Stimulated activated CD8-positive, alpha-beta memory T cell treated with anti-CD3 and anti-CD28 coated beads, Interleukin-7, amount 100 ng/mL, for 24 hours (primary cell): ENCODE measurements around the gene PCDH9.

Experiments
- DNase-seq: peaks from one replicate; pipeline ENCODE4 v3.0.0-alpha.2; 2020; ENCODE audit warnings: low read depth

PCDH9 gene

GRCh38 chr13:67158903-67159302, 71.2 kb downstream of the PCDH9 start:
- DNase-seq = no peak

GRCh38 chr13:67156723-67157060, 73.4 kb downstream of the PCDH9 start:
- no peak for DNase-seq

- no peak for DNase-seq
Observed at GRCh38 chr13:67155898-67156722, 74.0 kb downstream of the PCDH9 start.

DNA sequence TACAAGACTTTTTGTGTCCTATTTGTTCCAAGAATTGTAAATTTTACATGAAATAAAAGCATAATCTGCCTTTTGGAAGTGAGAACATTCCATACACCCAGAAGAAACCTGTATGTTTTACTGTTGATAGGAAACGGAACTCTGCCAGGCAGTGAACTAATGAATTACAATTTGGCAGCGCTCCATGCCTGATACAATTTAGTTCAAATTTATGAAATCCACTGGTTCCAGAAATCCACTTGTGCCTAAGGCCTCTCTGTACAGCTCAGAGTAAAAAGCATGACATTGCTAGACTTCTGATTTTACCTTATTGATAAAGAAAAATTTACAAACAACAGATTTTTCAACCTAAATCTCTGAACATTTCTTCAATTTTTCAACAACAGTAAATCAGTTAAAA, 78.1 kb downstream of the PCDH9 start:
- DNase-seq = no peak

GRCh38 chr13:67151652-67152051, 78.5 kb downstream of the PCDH9 start:
- DNase-seq = no peak

- DNase-seq = no peak
Observed at GRCh38 chr13:67150608-67151007, 79.5 kb downstream of the PCDH9 start.

- DNase-seq = no peak
Observed at GRCh38 chr13:67148161-67148571, 82.0 kb downstream of the PCDH9 start.

DNA sequence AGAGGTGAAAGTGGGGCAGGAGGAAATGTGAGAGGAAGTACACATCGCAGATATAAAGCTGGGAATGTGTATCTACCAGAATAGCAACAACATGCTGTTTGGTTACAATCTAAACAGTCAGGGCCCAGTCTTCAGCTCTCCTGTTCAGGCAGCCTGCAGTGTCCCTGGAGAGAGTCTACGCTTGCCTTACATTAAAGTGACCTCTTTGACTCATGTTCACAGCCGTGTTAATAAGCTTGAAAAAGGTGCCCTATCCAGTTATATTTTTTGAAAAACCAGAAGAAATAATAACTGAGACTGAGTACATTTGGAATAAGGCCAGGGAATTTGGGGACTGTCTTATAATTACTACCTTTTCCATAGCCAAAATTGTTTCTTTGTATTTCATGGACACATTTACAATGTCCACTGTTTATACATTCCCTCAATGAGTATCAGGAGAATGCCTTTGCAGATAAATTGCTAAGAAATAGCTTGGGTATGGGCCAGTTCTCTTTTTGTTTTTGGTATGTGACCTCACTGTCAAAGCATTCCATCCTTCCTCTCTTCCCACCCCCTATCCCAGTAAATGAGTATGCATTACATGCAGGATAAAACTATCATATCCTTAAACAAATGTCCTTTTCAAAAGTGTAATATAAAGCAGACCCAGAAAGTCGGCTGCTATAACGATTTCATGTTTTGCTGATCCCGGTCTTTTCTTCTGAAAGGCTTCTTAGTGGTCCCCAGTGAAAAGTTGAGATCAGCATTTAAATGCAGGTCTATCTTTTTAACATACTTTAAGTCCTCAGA, 82.6 kb downstream of the PCDH9 start:
- DNase-seq = no peak

GRCh38 chr13:67146523-67147130, 83.5 kb downstream of the PCDH9 start:
- DNase-seq = no peak

DNA sequence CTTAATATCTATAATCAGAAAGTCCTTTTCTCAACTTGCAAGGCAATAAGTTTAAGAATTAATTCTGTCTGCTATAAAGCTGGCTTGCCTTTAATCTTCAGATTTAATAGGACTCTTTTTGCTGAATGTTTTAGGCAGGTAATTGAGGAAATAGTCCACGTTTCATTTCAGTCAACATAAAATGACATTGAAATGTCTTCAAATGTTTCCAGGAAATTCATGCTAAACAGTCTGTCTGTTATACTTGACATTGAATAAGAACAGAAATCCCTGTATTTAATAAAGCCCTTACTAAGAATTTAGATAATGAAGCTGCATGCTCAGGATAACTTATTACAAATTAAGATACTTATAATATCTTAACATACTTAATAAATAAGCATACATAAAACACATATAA, 84.2 kb downstream of the PCDH9 start:
- no peak for DNase-seq

- no peak for DNase-seq
Observed at GRCh38 chr13:67143544-67144115, 86.5 kb downstream of the PCDH9 start.

DNA sequence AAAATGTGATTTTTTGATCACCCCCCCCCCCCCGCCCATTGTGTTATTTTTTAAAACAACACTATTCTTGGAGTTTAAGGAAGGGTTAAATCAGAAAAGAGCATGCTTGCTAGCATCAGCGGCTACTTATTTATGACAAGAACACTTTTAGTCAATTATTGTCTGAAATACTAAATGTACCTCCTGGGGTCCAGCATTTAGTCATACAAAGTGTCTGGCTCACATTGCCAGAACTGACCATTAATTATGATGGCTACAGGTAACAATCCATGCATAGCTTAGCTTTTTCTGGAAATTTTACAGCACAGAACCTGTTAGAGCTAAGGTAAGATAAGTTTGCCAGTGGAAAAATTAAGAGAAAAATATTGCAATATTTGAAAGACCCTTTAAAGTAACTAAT, 90.1 kb downstream of the PCDH9 start:
- DNase-seq = no peak

DNA sequence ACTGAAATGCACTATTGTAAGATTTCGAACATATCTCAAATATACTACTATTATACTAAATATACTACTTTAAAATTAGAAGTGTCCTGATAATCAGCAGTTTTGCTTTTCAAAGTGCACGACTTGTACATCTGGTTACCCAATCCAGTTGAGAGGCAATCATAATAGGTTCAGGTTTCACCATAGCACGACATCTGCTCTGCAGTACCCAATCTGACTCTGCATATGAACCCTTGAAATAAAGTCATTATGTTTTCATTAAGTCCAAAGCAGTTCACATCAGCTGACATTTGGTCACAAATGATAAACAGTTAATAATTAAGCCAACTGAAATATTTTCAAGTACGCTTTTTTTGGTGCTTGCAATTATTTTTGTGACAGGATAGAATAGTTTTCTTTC, 90.6 kb downstream of the PCDH9 start:
- no peak for DNase-seq

GRCh38 chr13:67138970-67139369, 91.2 kb downstream of the PCDH9 start:
- no peak for DNase-seq

GRCh38 chr13:67137044-67137735, 92.9 kb downstream of the PCDH9 start:
- DNase-seq = no peak

DNA sequence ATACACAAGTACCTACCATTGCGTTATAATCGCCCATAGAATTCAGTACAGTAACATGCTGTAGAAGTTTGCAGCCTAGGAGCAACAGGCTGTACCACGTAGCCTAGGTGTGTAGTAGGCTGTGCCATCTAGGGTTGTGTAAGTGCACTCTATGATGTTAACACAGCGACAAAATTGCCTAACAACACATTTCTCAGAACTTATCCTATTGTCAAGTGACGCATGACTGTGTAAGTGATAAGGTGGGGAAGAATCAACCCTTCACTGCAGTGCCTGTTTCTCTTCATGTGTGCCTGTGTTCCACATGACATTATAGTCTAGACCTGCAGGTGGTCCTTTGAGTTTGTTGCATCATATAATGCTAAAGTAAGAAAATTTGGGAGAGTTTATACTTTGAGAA, 94.0 kb downstream of the PCDH9 start:
- DNase-seq = no peak

- DNase-seq = no peak
Observed at GRCh38 chr13:67135356-67135755, 94.8 kb downstream of the PCDH9 start.

- no peak for DNase-seq
Observed at GRCh38 chr13:67134417-67135129, 95.6 kb downstream of the PCDH9 start.

DNA sequence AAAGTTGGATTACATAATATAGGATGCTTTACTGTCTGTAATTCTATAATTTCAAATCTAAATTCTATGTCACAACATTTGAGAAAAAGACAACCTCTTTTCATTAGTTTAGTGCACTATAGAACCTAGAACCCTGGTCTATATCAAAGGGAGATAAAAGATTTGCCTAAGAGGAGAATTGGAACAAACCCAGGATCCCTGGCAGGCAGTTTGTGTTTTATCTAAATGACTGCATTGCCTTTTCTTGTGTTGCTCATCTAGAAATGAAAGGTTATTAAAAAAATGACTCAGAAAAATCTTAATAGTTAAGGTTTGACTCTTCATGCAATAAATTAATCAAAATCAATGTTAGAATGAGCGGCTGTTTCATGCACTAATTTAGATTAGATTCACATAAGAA, 96.7 kb downstream of the PCDH9 start:
- DNase-seq = no peak

- DNase-seq = no peak
Observed at GRCh38 chr13:67131393-67131792, 98.7 kb downstream of the PCDH9 start.

DNA sequence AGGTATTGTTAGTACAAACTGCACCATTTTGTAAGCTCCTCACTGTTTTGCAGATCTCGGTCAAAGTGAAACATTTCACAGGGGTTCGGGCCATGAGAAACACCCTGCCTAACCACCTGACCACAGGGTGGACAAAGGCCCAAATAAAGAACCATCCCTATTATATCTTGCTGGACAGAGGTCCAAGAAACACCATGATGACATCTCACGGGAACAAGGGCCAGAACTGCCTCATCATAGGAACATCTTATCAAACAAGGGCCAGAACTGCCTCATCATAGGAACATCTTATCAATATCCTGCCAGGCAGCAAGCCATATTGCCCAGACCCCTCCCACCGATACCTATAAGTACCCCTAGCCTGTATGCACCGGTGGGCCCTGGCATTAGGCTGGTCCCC, 99.7 kb downstream of the PCDH9 start:
- no peak for DNase-seq

GRCh38 chr13:67128136-67128535, 102.0 kb downstream of the PCDH9 start:
- DNase-seq = no peak
